Cardiac septum (tissue), 1 donor: ENCODE measurements around the gene CPA5. TPM values are rescaled to one million over a fixed set of nuclear protein-coding genes. Genes with fewer than 3 reads are reported as not detected.
"Not testable (repeated sequence)": the region's sequence is repeated elsewhere in the genome, so short reads cannot be mapped to it uniquely, and the experiment has no call there.

Source experiments
- DNase-seq: peaks from one replicate; pipeline ENCODE4 v3.0.0-alpha.2; 2020; ENCODE audit warnings: low spot score
- intact Hi-C: fragments of 100-400 bp; cut with DNase I; formaldehyde crosslinking; loops from one replicate; pipeline ENCODE4 v1.14.0; 2022
- total RNA-seq: library from RNA; stranded (reverse); fragmentation: NEBNext Ultra II Directional; extraction: Animal tissue kit (Norgen Biotek cat#: 25700); gene quantifications from one replicate; pipeline ENCODE4 v1.2.1, GENCODE V29; 2021
- donor health status: DM: no; HTN: no; CAD: no.

CPA5 gene
- total RNA-seq, 1 donor from 2014 or later: not detected

DNA sequence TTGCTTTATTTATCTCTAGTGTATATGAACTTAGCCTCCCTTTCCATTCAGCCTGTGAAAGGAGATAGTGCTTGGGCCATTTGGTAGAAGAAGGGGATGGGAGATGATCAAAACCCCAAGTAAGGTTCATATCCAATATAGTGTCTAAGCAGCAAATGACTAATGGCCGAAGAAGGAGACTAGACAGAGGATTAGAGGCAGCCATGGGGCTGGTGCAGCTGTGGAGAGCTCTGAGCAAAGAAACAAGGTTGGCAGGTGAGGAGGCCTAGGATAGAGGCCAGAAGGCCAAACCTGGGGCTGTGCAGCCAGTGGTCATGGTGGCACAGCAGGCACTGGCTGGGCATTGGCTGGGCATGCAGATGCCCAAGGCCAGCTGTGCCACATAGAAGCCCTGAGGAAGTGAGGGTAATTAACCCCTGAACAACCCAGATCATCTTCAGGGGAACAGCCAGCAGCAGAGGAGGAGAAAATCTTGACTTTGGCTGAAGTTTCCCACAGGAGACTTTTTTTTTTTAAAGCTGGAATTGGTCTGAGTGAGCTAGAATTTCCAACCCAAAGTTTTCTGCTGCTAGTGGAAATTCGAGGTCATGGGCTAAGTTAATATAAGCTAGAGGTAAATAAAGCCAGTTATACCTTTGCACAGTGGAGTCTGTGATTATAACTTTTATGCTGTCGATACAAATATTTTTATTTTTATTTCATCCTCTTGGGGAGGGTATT, 25.4 kb downstream of the CPA5 start:
- intact Hi-C loops: loop anchor here (10.0 kb wide), 1 partner anchor 75 kb away; the partner anchor contains the start of gene CEP41
- no peak for DNase-seq

GRCh38 chr7:130371046-130371445, 26.4 kb downstream of the CPA5 start:
- no peak for DNase-seq
- intact Hi-C loops: no loop called here

DNA sequence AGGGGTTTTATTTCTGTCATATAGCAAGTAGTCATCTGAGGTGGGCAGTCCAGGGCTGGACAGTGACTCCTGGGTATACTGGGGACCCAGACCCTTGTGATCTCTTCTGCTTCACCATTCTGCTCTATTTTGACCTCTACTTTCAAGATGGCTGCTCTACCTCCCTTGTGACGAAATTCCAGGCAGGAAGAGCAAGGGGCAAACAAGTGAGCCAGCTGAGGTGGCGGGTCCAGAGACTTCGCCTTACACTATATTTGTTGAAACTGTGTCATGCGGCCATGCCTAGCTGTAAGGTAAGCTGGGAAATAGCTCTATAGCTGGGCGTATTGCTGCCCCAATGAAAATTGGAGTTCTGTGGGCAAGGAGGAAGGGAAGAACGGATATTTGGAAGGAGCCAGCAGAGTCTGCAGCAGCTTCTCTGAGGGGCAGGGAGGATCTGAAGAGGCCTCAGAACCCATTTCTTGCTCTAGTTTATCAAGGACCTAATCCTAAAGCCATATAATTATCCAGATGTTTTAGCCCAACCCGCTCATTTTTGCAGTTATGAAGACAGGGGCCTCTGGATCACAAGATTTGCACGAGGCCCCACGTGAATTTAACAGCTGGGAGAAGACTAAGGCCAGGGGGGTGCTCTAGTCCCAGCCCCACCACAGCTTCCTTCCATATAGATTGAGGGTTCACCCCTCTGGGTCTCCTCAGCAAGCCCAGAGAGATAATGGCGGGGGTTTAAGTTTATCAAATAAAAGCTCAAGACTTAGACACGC, 28.0 kb downstream of the CPA5 start:
- peak; percentile 24 for DNase-seq
- intact Hi-C loops: no loop called here

DNA sequence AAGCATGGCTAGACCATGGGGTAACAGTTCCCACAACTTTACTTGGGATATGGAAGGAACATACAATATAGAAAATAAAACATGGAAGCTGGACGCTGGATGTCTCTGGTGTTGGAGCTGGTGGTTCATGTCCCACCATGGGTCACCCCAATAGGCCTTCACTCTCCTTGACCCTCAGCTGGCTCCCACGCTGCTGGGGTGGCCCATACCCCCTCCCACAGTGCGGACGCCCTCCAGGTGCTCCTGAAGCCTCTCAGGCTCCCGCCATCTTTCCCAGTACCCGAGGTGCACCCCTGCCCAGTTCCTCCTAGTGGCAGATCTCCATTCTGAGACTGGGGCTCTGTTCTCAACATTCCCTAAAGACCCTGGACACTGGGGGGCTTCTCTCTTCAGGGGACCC, 29.9 kb downstream of the CPA5 start:
- intact Hi-C loops: no loop called here
- DNase-seq: peak; percentile 65

GRCh38 chr7:130376461-130376860, 31.8 kb downstream of the CPA5 start:
- DNase-seq, intact Hi-C loops: not testable (repeated sequence)

DNA sequence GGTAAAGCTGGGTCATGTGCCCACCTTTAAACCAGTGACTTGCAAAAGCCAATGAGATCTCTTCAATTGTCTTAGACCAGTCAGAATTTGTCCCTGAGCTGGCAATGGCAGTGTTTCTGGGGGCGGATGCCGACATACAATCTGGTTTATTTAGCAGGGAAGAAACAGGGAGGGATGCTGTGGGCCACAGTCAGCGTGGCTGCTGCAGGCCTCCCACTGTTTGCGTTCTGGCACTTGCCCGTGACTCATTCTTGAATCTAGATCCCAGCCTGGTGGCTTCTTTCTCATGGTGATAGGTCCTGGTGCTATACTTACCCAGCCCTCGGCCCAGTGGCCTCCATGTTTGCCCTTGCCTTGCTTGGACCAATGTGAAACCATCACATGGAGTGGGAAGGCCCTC, 32.6 kb downstream of the CPA5 start:
- intact Hi-C loops: no loop called here
- DNase-seq: no peak

DNA sequence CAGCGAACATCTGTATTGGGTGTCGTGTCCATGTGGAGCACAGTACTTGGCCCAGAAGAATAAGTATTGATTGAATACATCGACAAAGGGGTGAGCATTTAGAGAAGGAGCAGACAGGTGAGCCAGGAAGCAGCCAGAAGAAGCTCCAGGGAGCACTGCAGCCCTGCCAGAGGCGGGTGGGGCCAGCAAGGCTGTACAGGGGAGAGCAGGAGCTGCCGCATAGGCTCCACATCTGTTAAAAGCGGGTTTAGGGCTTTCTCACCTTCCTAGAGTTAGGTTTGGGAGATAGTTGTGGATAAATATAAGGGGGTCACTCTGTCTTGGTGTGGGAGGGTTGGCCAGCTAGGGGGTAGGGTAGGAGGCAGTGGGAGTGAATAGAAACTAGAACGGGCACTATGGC, 34.4 kb downstream of the CPA5 start:
- DNase-seq: no peak
- intact Hi-C loops: no loop called here

DNA sequence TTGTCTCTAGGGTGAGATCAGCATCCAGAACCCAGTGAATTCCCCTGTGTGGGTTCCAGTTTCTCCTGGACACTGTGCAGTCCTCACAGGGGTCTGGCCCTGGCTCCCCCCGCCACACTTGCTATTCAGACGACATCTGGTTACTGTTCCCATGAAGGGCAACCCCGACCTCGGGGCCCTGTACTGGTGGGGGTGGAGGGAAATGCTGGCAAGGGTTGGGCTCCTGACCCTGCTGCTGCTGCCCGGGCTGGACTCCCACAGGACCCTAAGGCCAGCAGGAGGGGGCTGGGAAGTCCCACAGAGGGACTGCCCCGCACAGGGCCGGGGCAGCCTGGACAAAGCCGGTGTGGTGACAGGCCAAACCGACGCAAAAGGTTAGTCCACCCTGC, 34.9 kb downstream of the CPA5 start:
- no peak for DNase-seq
- intact Hi-C loops: no loop called here

DNA sequence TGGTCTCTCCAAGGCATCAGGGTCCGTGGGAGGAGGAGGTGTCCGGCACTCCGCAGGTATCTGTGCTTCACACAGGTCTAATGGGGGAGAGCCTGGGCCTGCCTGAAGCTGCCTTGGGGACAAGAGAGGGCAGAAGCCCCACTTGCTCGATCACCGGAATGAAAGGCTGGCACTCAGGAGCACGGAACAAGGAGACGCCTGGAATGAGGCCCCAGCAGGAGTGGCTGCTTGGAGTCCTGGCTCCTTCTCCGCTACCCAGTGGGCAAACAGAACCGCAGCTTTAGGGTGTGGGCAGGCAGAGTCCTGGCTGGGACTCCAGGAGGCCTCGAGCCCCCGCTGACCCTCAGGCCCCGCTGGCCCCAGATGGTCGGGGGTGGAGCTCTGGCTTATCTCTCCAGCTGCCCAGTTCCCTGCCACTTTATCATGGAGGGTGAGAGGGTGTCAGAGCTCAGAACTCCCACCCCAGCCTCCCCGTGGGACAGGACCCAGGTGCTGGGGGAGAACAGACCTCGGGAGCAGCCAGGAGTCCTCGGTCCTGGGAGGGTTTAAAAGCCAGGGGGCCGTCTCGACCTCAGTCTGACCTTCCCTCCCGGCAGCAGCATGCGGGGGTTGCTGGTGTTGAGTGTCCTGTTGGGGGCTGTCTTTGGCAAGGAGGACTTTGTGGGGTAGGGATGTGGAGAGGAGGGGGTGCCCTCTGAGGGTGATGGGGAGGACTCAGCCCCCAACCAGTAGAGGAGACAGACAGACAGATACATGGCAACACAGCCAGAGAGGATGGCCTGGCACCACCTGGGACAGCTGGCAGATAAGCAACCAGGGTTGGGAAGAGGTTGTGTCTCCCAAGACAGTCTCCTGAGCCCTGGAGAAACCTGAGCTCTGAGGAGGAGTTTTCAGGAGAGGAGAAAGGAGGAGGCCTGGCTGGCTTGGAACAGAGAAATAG, 35.6 kb downstream of the CPA5 start, which contains the start of gene CPA1:
CPA1 (plus strand) TSS at position 574 of the 940 bp plus-strand sequence; CDS start at position 601, 27 bp downstream.
- DNase-seq: no peak
- intact Hi-C loops: no loop called here

- intact Hi-C loops: no loop called here
- no peak for DNase-seq
Observed at GRCh38 chr7:130380861-130381455, 36.3 kb downstream of the CPA5 start.

GRCh38 chr7:130381468-130382312, 37.1 kb downstream of the CPA5 start:
- intact Hi-C loops: no loop called here

DNA sequence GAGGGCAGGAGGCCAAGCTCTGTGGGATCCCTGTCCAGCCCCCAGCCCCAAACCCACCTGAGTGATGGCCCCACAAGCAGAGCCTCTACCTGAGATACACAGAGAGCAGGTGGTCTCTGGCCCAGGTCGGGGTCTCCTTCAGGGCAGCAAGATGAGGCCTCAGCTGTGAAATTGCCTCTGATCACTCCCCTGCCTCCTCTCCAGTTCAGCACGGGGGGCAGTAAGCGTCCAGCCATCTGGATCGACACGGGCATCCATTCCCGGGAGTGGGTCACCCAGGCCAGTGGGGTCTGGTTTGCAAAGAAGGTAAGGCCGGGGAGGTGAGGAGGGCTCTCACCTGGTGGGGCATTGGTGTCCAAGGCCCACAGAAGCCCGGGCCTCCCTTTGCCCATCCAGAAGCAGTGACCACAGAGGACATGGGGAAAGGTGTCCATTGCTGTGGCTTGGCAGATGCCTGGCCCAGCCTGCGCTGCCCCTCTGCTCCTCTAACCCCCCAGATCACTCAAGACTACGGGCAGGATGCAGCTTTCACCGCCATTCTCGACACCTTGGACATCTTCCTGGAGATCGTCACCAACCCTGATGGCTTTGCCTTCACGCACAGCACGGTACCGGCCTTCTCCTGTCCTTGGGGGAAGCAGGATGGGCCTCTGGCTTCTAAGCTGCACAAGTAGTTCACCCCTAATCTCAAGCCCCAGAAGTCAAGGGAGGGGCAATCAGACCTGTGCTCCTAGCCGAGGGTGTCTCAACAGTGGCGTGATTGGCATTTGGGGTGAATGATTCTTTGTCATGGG, 38.8 kb downstream of the CPA5 start:
- intact Hi-C loops: no loop called here

More at GRCh38 chr7:130381468-130382312, 37.1 kb downstream of the CPA5 start:
- DNase-seq: no peak

DNA sequence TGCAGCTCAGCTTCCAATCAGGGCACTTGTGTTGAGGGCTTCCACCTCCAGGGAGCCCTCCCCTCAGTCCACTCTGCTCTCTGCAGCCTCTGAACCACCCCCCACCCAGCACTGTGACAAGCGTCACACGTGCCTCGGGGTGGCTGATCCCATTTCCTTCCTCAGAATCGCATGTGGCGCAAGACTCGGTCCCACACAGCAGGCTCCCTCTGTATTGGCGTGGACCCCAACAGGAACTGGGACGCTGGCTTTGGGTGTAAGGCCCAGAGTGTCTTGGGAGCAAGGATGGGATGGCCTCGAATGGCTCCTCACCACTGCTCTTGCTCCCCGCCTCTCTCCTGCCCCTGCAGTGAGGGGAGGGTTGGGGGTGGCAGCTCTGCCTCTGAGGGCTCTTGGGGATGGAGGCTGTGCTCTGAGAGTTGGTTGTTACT, 39.8 kb downstream of the CPA5 start:
- intact Hi-C loops: no loop called here
- no peak for DNase-seq

More for the DNA sequence above, 38.8 kb downstream of the CPA5 start:
- no peak for DNase-seq

DNA sequence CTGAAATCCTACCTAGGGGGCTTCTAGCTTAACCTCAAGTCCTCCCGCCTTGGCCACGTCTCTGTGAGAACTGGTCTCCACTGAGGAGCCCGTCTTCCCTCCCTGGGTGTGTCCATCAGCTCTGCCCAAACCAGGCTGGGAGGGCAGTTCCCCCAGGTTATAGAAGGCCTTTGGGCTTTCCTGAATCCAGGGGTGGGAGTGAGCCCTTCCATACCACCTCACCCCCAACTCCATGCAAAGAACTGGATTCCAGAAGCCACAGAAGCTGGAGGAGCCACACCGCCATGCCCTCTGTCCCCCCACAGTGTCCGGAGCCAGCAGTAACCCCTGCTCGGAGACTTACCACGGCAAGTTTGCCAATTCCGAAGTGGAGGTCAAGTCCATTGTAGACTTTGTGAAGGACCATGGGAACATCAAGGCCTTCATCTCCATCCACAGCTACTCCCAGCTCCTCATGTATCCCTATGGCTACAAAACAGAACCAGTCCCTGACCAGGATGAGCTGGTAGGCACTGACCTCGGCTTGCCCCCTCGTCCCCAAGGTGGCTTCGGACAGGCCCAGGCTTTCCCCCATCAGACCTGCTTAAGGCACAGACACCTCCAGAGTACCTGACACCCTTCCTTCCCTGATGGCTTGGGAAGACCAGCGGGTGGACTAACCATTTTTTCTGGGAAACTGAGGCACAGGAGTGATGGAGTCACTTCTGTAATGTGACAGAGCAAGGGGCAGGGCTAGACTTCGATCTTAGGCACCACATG, 40.4 kb downstream of the CPA5 start:
- intact Hi-C loops: no loop called here
- DNase-seq: no peak

DNA sequence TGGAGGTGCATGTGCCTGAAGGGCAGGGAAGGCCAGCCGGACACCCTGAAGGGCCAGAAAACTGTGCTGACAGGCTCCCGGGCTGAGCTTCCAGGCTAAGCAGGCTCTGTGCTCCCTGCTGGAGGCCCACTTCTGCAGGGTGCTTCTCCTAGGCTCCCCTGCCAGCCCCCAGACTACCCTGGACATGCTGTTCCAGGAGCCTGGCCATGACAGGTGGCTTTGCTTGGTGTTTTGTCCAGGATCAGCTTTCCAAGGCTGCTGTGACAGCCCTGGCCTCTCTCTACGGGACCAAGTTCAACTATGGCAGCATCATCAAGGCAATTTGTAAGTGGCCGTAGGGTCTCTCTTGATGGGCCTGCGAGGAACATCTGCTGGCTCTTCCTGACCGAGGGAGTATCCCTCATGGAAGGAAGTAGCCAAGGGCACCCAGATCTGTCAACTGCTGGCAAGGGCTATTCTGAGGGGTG, 41.0 kb downstream of the CPA5 start:
- intact Hi-C loops: no loop called here
- no peak for DNase-seq

DNA sequence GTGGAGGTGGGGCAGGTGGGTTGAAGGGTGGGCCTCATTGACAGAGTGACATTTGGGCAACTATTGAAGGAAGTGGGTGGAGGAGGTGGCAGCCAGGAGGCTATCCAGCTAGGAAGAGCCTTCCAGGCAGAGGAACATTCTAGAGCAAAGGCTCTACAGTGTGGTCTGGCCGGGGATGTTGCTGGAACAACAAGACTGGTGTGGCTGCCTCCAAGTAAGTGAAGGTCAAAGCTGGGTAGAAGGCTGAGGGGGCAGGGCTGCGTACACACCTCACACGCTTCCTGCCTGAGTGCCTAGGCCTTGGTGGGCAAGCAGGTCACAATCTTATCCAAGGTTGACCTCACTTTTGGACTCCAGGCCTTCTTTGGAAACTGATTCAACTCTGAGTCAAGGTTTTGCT, 42.3 kb downstream of the CPA5 start:
- intact Hi-C loops: no loop called here

GRCh38 chr7:130387306-130387627, 42.7 kb downstream of the CPA5 start:
- no peak for DNase-seq
- intact Hi-C loops: no loop called here

More for the DNA sequence above, 42.3 kb downstream of the CPA5 start:
- no peak for DNase-seq
